ENCODE measurements around the gene KRCC1. TPM values are rescaled to one million over a fixed set of nuclear protein-coding genes. Genes with fewer than 3 reads are reported as not detected.

The KRCC1 gene
- total RNA-seq, 2 donors from 2014 or later: 9.2 to 14.8 TPM

GRCh38 chr2:88097891-88098557, 42.4 kb upstream of the KRCC1 start:
- no peak for TF ChIP-seq CTCF (IDR thresholded peaks at IDR 0.05)
- no peak for TF ChIP-seq POLR2A (IDR thresholded peaks at IDR 0.05)
- H3K9me3 ChIP-seq: no peaks in the 10 kb centered on the region
- ATAC-seq (no peak), DNase-seq (no peak)
- WGBS, 2 donors: 42 to 50% methylated on average over 4 of the region's 4 CpGs
- no peak overlapping the region for H3K4me3 ChIP-seq
- no peaks in the 10 kb centered on the region for H3K27me3 ChIP-seq
- intact Hi-C loops (cut with DNase I): no loop called here
- no peak overlapping the region for H3K27ac ChIP-seq
- no peaks in the 10 kb centered on the region for H3K36me3 ChIP-seq (replicated peaks in 1 of 2; ENCODE audit: insufficient read depth in 1 of 2, low read depth in 2 of 2)
- no peaks in the 10 kb centered on the region for H3K4me1 ChIP-seq

GRCh38 chr2:88097192-88097591, 41.6 kb upstream of the KRCC1 start:
- ATAC-seq (no peak), DNase-seq (no peak)
- Histone ChIP-seq H3K9me3 (no peaks in the 10 kb centered on the region), H3K36me3 (replicated peaks in 1 of 2; ENCODE audit: insufficient read depth in 1 of 2, low read depth in 2 of 2) (no peaks in the 10 kb centered on the region), H3K4me3 (no peak overlapping the region), H3K27me3 (no peaks in the 10 kb centered on the region), H3K4me1 (no peaks in the 10 kb centered on the region), H3K27ac (no peak overlapping the region)
- TF ChIP-seq CTCF (IDR thresholded peaks at IDR 0.05) (no peak), POLR2A (IDR thresholded peaks at IDR 0.05) (no peak)
- WGBS, 2 donors: 58 to 70% methylated on average over 3 of the region's 3 CpGs
- intact Hi-C loops (cut with DNase I): no loop called here

GRCh38 chr2:88096708-88097107, 41.1 kb upstream of the KRCC1 start:
- intact Hi-C loops (cut with DNase I): no loop called here
- Histone ChIP-seq H3K9me3 (no peaks in the 10 kb centered on the region), H3K27ac (no peak overlapping the region), H3K4me1 (no peaks in the 10 kb centered on the region), H3K36me3 (replicated peaks in 1 of 2; ENCODE audit: insufficient read depth in 1 of 2, low read depth in 2 of 2) (no peaks in the 10 kb centered on the region), H3K4me3 (no peak overlapping the region), H3K27me3 (no peaks in the 10 kb centered on the region)
- WGBS, 2 donors: 66 to 73% methylated on average over 4 to 5 of the region's 5 CpGs
- TF ChIP-seq POLR2A (IDR thresholded peaks at IDR 0.05) (no peak), CTCF (IDR thresholded peaks at IDR 0.05) (no peak)
- DNase-seq (no peak), ATAC-seq (no peak)

- 62 to 80% methylated on average over 3 of the region's 3 CpGs for WGBS, 2 donors
- no peak overlapping the region for H3K4me3 ChIP-seq
- H3K9me3 ChIP-seq: no peaks in the 10 kb centered on the region
- TF ChIP-seq POLR2A (IDR thresholded peaks at IDR 0.05): no peak
- TF ChIP-seq CTCF (IDR thresholded peaks at IDR 0.05): no peak
- H3K4me1 ChIP-seq: no peaks in the 10 kb centered on the region
- H3K27ac ChIP-seq: no peak overlapping the region
- intact Hi-C loops (cut with DNase I): no loop called here
- H3K36me3 ChIP-seq (replicated peaks in 1 of 2; ENCODE audit: insufficient read depth in 1 of 2, low read depth in 2 of 2): no peaks in the 10 kb centered on the region
- ATAC-seq: no peak
- H3K27me3 ChIP-seq: no peaks in the 10 kb centered on the region
- no peak for DNase-seq
Measured at GRCh38 chr2:88095022-88095421, 39.4 kb upstream of the KRCC1 start.

- no peaks in the 10 kb centered on the region for H3K4me1 ChIP-seq
- H3K4me3 ChIP-seq: no peak overlapping the region
- intact Hi-C loops (cut with DNase I): no loop called here
- no peaks in the 10 kb centered on the region for H3K27me3 ChIP-seq
- TF ChIP-seq POLR2A (IDR thresholded peaks at IDR 0.05): no peak
- TF ChIP-seq CTCF (IDR thresholded peaks at IDR 0.05): no peak
- DNase-seq: no peak
- no peak overlapping the region for H3K27ac ChIP-seq
- H3K36me3 ChIP-seq (replicated peaks in 1 of 2; ENCODE audit: insufficient read depth in 1 of 2, low read depth in 2 of 2): no peaks in the 10 kb centered on the region
- ATAC-seq: no peak
- no peaks in the 10 kb centered on the region for H3K9me3 ChIP-seq
Measured at GRCh38 chr2:88092773-88093172, 37.2 kb upstream of the KRCC1 start.
